Amygdala (tissue), 56 donors: Measurements from ENCODE around the gene KCNK15.
"Not testable (repeated sequence)": the region's sequence is repeated elsewhere in the genome, so short reads cannot be mapped to it uniquely, and the experiment has no call there.

Source experiments
- DNase-seq, 56 donors: peaks; one replicate each; lab custom pipeline; 2025; lab: John Stamatoyannopoulos, UW

KCNK15 gene

DNA sequence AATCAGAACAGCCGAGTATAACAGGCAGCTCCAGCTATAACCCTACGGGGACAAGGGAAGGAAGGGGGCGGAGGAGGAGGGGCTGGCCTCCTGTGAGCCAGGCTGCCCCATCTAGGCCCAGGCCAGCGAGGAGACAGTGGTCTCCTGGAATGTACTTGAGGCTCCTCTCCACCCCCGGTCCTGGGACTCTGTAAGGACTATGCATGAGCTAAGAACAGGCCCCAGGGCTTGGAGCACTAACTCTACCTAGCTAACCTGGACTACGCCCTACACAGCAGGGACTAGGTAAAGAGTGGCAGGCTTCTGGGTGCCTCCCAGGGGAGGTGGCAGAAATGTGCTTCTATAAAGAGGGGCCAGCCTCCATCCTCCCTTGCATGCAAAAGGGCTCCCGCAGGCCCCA lies 8.9 kb downstream of the KCNK15 start:
- no peak for DNase-seq

DNA sequence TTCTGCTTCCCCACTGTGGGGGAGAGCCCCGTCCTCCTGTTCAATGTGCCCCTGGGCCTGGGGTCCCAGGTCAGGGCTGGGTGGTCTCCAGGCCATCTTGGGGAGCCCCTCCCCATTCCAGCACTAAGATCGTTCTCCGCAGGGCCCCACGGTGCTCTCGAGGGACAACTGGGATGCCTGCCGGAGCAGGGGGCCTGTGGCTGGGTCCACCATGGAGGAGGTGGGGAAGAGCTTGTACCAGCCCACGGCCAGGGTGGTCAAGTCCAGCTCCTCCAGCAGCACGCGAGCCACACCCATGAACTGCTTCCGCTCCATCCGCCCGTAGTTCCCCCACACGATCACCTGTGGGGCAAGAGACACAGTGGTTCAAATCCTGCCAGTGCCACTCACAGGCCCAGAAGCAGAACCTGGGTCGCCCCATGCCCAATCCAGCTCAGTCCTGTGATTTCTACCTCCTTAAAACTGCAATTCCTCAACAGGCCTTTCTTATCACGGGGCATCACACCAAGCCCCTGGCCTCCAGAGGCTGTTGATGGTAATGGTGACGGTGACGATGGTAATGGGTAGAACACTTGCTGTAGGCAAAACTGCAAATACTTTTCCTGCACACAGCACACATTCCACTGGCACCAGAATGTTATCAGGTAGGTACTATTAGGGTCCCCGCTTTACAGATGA lies 10.5 kb downstream of the KCNK15 start:
- no peak for DNase-seq

DNA sequence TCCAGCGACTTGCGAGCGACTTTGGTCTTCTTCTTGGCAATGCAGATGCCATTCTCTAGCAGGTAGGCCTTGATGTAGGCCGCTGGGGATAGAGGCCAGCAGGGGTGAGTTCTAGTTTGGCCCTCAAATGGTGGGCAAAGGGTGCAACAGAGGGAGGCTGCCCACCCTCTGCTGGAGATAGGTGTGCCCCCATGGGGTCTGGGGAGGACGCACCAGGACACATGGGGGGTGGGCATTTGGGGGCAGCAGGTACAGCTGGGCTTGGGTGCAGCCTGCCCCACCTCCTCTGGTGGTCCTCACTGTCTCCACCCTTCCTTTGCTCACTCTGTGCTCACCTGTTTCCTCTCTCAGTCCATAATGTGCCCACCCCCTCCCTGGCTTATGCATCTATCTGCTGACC lies 11.3 kb downstream of the KCNK15 start:
- no peak for DNase-seq

- no peak for DNase-seq
Observed at GRCh38 chr20:44758247-44759101, 12.8 kb downstream of the KCNK15 start.

GRCh38 chr20:44759595-44759994 lies 13.9 kb downstream of the KCNK15 start:
- no peak for DNase-seq

DNA sequence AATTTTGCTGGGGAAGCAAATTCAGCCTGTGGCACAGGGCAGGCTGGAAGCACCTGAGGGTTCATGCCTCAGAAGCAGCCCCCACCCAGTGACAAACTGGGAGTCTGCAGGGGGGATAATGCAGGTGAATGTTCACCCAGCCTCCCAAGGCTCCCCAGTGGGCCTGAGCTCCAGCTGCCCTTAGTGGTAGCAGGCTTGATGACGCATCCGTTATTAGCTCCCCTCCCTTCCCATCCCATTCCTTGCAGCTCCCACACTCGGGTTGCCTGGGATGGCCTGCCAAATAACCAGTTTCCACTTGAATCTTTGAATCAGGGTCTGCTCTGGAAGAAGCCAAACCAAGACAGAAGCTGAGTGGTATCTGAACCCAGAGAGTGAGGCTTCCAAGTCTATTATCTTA lies 15.8 kb downstream of the KCNK15 start:
- DNase-seq, result no peak

DNA sequence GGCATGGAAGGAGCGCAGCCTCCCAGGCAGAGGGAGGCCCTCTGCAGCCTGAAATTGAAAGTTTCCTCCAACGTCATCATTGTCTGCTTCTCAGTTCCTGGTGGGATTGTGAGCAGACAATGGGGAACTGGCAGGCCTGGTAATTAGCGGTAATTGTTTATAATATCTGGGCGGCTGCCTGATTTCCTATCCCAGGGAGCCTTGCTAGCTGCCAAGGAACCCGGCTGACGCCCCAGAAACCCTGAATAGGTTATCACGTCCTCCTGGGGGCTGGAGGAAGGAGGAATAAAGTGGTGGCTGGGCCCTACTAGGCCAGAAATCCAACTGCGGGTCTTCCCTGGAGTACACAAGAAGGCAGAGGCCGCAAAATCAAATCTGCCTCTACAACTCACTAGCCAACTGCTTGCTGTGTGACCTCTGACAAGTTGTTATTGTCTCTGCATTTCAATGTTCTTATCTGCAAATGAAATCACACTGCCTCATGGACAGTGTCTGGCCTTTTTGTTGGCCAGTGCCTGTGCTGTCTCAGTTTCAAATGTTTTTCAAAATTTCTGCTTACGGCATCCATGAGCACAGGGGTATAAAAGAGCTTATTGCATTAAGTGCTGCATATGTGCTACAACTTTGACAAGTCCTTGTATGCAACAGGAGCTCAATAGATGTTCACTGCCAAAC lies 16.9 kb downstream of the KCNK15 start:
- no peak for DNase-seq

GRCh38 chr20:44763798-44764197 lies 18.1 kb downstream of the KCNK15 start:
- not testable (repeated sequence) for DNase-seq

GRCh38 chr20:44765091-44765490 lies 19.4 kb downstream of the KCNK15 start:
- DNase-seq, result no peak

DNA sequence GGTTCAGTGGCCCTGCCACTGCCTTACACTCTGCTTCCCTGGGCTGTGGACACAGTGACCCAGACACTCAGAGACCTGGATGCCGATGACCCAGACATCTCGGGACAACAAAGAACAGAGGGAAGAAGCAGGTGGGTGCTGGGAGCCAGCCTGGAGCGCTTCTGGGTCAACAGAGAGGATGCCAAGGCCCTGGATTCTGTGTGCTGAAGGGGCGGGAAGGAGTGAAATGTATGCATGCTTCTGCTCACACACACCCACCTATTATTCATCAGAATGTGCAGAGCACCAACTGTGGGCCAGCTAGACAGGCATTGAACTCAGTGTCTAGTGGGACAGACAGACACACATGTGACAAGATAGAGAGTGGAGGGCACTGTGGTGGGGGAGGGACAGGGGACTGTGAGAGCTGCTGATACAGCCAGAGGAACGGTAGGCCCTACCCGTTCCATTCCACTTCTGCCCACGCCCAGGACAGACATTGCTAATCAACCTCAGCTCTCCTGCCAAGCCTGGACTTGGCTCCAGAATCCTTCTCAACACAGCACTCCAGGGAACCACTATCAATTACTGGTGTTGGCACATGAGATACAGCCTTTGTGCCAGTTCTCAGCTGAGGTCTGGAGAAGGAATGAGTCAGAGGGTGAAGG lies 20.2 kb downstream of the KCNK15 start:
- peak in 5 of 56 donors; percentile 11 to 48 (median 15) for DNase-seq

- peak in 10 of 56 donors; percentile 9 to 48 (median 20) for DNase-seq
Observed at GRCh38 chr20:44768256-44768655, 22.6 kb downstream of the KCNK15 start.

GRCh38 chr20:44768854-44769480 lies 23.3 kb downstream of the KCNK15 start:
- DNase-seq, result no peak

- no peak for DNase-seq
Observed at GRCh38 chr20:44769481-44769863, 23.8 kb downstream of the KCNK15 start.

DNA sequence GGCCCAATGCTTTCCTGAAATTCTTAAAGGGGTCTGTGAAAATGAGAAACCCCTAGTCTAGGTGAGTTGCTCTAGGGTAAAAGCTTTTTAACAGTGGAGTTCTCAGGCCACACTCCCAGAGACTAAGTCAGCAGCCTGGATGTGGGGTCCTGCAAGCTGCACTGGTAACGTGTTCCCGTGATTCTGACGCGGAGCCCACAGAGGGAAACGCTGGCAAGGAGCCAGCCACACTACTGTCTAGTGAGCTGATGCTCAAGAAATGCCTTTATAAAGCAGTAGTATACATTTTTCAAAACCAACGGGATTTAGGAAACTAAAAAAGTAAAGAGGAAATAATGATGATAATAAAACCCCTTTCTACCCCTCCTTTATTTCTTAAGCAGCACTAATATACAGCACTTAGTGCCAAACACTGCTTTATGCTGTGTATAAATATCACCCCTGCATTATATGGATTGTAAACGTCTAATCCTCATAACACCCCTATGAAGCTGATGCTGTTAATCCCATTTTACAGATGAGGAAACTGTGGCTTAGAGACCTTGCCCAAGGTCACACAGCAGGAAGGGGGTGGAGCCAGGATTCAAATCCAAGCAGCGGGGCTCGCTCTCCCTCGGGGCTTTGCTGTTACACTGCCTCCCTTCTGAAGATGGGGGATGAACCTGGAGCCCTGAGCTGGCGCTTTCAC lies 25.0 kb downstream of the KCNK15 start:
- peak in 6 of 56 donors; percentile 8 to 40 (median 19) for DNase-seq

DNA sequence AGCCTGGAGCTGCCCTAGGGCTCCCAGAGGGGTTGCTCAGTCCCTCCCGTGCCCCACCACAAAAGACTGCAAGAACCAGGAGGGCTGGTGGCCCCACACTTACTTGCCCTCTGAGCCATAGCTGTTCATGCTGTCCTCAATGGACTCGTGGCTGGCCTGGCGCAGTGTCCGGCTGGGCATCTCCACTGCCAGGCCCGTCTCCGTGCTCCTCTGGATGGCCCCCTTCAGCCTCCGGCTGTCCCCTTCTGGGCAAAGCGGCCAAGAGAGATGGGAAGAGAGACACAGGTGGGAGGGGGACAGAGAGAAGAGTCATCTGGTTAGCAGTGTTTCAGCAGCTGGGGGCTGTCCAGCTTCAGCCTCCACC lies 25.5 kb downstream of the KCNK15 start:
- no peak for DNase-seq

- DNase-seq, result no peak
Observed at GRCh38 chr20:44772636-44773035, 27.0 kb downstream of the KCNK15 start.

DNA sequence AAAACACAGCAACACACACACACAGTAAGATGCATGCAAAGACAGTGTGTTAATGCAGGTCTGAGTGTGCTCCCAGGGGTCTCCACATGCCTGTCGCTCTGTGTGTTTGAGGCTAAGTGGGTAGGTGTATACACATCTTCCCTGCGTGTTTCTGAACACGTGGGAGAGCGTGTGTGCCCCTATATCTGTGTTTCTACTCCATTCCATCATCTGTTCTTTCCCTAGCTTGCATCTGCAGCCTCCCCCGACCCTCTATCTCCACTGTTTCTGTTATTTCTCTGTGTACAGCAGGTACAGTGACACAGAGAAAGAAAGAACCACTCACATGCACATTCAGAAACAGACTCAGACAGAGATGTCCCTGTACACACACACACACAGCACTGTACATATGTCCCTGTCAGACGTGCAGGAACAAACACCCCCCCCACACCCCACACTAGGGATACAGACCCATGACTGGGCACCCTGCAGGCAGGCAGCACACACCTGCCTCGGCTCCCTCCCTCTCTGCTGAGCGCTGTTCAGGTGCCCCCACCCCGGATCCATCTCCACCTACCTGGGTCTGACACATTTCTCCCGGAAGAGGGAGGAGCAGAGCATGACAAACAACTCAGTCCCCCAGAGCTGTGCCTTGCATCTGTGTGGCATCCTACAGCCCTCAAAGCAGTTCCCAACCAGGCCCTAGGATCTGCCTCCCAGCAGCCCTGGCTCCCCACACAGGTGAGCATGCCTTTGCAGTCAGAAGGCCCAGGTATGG lies 27.6 kb downstream of the KCNK15 start:
- DNase-seq, result peak in 3 of 56 donors; percentile 13 to 43 (median 33)

- peak in 1 of 56 donors; percentile 13 for DNase-seq
Observed at GRCh38 chr20:44776980-44777379, 31.3 kb downstream of the KCNK15 start.

DNA sequence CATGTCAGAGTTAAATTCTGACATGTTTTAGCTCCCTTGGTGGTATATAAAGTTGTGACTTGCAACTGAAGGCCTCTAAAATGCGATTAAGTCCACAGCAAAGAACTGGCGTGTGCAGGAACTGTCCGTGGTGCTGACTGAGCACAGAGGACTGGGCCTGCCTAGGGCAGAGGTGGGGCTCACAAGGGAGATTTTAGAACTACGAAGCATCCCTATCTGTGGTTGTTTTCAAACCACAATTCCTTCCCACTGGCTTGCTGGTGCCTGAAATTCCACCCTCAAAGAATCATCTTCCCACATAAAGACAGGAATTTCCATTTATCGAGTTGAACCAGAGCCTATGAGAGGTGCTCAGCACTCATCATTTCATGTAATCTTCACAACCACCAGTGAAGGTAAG lies 34.6 kb downstream of the KCNK15 start:
- peak in 2 of 56 donors; percentile 12 to 18 for DNase-seq
